ENCODE results near the gene MAL.

GRCh38 chr2:95032341-95032740 lies 6.8 kb downstream of the MAL start:
- no peak for TF ChIP-seq JUN (CRISPR knock-in tag; IDR thresholded peaks at IDR 0.05)
- no peak for TF ChIP-seq CTCF (IDR thresholded peaks at IDR 0.05)
- TF ChIP-seq MAX (CRISPR knock-in tag; IDR thresholded peaks at IDR 0.05) = no peak
- no peak for TF ChIP-seq USF1 (CRISPR knock-in tag; IDR thresholded peaks at IDR 0.05)
- TF ChIP-seq E2F1 (CRISPR knock-in tag; IDR thresholded peaks at IDR 0.05) = no peak
- no peak for TF ChIP-seq ATF2 (CRISPR knock-in tag; IDR thresholded peaks at IDR 0.05; ENCODE audit: borderline replicate concordance, low read depth)
- TF ChIP-seq HMGA2 (CRISPR knock-in tag; IDR thresholded peaks at IDR 0.05) = no peak
- no peak for TF ChIP-seq TCF7 (CRISPR knock-in tag; IDR thresholded peaks at IDR 0.05; ENCODE audit: low read depth)
- TF ChIP-seq NFE2L1 (CRISPR knock-in tag; IDR thresholded peaks at IDR 0.05) = no peak
- no peak for TF ChIP-seq CREM (CRISPR knock-in tag; IDR thresholded peaks at IDR 0.05)
